Hematopoietic multipotent progenitor cell treated with erythropoietin and hydrocortisone succinate and interleukin-3 and kit ligand, for 6 days (in vitro differentiated cells): ENCODE data around the gene ANKS1A.
"Not testable (repeated sequence)": the region's sequence is repeated elsewhere in the genome, so short reads cannot be mapped to it uniquely, and the experiment has no call there.

Experiments used
- DNase-seq: peaks from one replicate; pipeline ENCODE4 v3.0.0-alpha.2; 2015

The ANKS1A gene

GRCh38 chr6:34964564-34964963, 75.5 kb downstream of the ANKS1A start:
- DNase-seq: no peak

- no peak for DNase-seq
Observed at GRCh38 chr6:34967461-34967860, 78.4 kb downstream of the ANKS1A start.

GRCh38 chr6:34969662-34970265, 80.7 kb downstream of the ANKS1A start:
- DNase-seq: no peak

- DNase-seq: no peak
Observed at GRCh38 chr6:34970488-34970887, 81.4 kb downstream of the ANKS1A start.

GRCh38 chr6:34970957-34971356, 81.9 kb downstream of the ANKS1A start:
- DNase-seq: no peak

GRCh38 chr6:34973547-34974248, 84.6 kb downstream of the ANKS1A start:
- peak; percentile 18 for DNase-seq

GRCh38 chr6:34974249-34974642, 85.2 kb downstream of the ANKS1A start:
- no peak for DNase-seq

GRCh38 chr6:34976239-34976638, 87.2 kb downstream of the ANKS1A start:
- no peak for DNase-seq

GRCh38 chr6:34979218-34979617, 90.2 kb downstream of the ANKS1A start:
- no peak for DNase-seq

GRCh38 chr6:34979994-34980393, 90.9 kb downstream of the ANKS1A start:
- DNase-seq: no peak

- no peak for DNase-seq
Observed at GRCh38 chr6:34981366-34981765, 92.3 kb downstream of the ANKS1A start.

GRCh38 chr6:34981951-34982350, 92.9 kb downstream of the ANKS1A start:
- DNase-seq: peak; percentile 25

- DNase-seq: peak; percentile 69
Observed at GRCh38 chr6:34982424-34982852, 93.4 kb downstream of the ANKS1A start.

GRCh38 chr6:34984416-34984815, 95.4 kb downstream of the ANKS1A start:
- DNase-seq: no peak

- no peak for DNase-seq
Observed at GRCh38 chr6:34985236-34985635, 96.2 kb downstream of the ANKS1A start.

GRCh38 chr6:34986845-34987246, 97.8 kb downstream of the ANKS1A start:
- DNase-seq: peak; percentile 90

GRCh38 chr6:34987506-34987905, 98.5 kb downstream of the ANKS1A start:
- DNase-seq: no peak

GRCh38 chr6:34990971-34991560, 102.0 kb downstream of the ANKS1A start:
- DNase-seq: no peak

- no peak for DNase-seq
Observed at GRCh38 chr6:34992376-34992775, 103.3 kb downstream of the ANKS1A start.

- no peak for DNase-seq
Observed at GRCh38 chr6:34993213-34993612, 104.2 kb downstream of the ANKS1A start.

- no peak for DNase-seq
Observed at GRCh38 chr6:34994693-34995092, 105.6 kb downstream of the ANKS1A start.

GRCh38 chr6:34998417-34998816, 109.4 kb downstream of the ANKS1A start:
- DNase-seq: not testable (repeated sequence)

GRCh38 chr6:34999153-34999552, 110.1 kb downstream of the ANKS1A start:
- DNase-seq: not testable (repeated sequence)

- DNase-seq: not testable (repeated sequence)
Observed at GRCh38 chr6:34999962-35000361, 110.9 kb downstream of the ANKS1A start.
